Suprapubic skin (tissue), 4 donors: Measurements from ENCODE around the gene VWA2.

Experiments used
- EP300 ChIP-seq: sonication (generic); formaldehyde crosslinking; IDR thresholded peaks from one replicate; pipeline ENCODE4 v1.6.1; 2017; ENCODE audit warnings: antibody characterized with exemption
- POLR2A ChIP-seq, 2 donors: fragments of 450-650 bp; IDR thresholded peaks; one replicate each; pipeline ENCODE4 v1.6.1; 2017; ENCODE audit warnings: antibody characterized with exemption in 2 of 2, mild to moderate bottlenecking in 2 of 2, moderate library complexity in 2 of 2
- POLR2AphosphoS5 ChIP-seq, 3 donors: sonication (generic); formaldehyde crosslinking; IDR thresholded peaks; one replicate each; pipeline ENCODE4 v1.6.1; 2017; ENCODE audit warnings: antibody characterized with exemption in 3 of 3
- TF ChIP-seq, protein P1 (sequence below), 2 donors: fragments of 200-600 bp in 1 of 2; fragments of 450-650 bp in 1 of 2; sonication (generic) in 1 of 2; IDR thresholded peaks; one replicate each; pipeline ENCODE4 v1.5.1; 2016 to 2019; ENCODE audit warnings: antibody characterized with exemption in 2 of 2, mild to moderate bottlenecking in 1 of 2, moderate library complexity in 1 of 2

DNA sequence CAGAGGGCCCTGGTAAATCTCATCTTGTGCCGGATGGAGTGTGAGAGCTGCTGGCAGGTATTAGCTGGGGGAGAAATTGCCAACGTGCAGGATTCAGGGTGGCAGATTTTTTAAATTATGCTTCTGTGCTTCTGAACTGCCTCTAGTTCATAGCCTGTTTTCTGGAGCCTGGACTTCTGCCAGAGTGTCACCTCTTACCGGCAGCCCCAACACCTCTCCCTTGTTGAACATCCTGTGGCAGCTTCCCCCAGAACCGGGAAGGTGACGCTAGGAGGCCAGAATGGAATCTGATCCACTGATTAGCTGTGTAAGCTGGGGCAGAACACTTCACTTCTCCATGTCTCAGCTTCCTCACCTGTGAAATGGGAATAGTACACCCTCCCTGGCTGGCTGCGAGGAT, 5.1 kb downstream of the VWA2 start:
- TF ChIP-seq, protein P1, sequence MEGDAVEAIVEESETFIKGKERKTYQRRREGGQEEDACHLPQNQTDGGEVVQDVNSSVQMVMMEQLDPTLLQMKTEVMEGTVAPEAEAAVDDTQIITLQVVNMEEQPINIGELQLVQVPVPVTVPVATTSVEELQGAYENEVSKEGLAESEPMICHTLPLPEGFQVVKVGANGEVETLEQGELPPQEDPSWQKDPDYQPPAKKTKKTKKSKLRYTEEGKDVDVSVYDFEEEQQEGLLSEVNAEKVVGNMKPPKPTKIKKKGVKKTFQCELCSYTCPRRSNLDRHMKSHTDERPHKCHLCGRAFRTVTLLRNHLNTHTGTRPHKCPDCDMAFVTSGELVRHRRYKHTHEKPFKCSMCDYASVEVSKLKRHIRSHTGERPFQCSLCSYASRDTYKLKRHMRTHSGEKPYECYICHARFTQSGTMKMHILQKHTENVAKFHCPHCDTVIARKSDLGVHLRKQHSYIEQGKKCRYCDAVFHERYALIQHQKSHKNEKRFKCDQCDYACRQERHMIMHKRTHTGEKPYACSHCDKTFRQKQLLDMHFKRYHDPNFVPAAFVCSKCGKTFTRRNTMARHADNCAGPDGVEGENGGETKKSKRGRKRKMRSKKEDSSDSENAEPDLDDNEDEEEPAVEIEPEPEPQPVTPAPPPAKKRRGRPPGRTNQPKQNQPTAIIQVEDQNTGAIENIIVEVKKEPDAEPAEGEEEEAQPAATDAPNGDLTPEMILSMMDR (IDR thresholded peaks at IDR 0.05), result no peak
- TF ChIP-seq EP300 (no peak), POLR2A (IDR thresholded peaks at IDR 0.05) (no peak), POLR2AphosphoS5 (IDR thresholded peaks at IDR 0.05) (no peak)
